Skeletal muscle satellite cell (primary cell): ENCODE data around the gene FOXA3.

Source experiments
- H3K27me3 ChIP-seq: 2 replicates; pipeline ENCODE4 v1.7.0; 2013; ENCODE audit warnings: low read length; ENCODE audit not compliant: control insufficient read depth, insufficient read depth
- H3K36me3 ChIP-seq: 2 replicates; pipeline ENCODE4 v1.7.0; 2013; ENCODE audit warnings: mild to moderate bottlenecking, control low read depth, low read length; ENCODE audit not compliant: insufficient read depth
- H3K4me1 ChIP-seq: 2 replicates; pipeline ENCODE4 v1.7.0; 2013; ENCODE audit warnings: low read length; ENCODE audit not compliant: control insufficient read depth, insufficient read depth
- H3K4me2 ChIP-seq: 2 replicates; pipeline ENCODE4 v1.7.0; 2013; ENCODE audit warnings: mild to moderate bottlenecking, low read length
- H3K4me3 ChIP-seq: 2 replicates; pipeline ENCODE4 v1.7.0; 2013; ENCODE audit warnings: low read length
- H3K9ac ChIP-seq: 2 replicates; pipeline ENCODE4 v1.7.0; 2013; ENCODE audit warnings: mild to moderate bottlenecking, low read depth, low read length, moderate library complexity
- H3K9me3 ChIP-seq: replicated peaks from 2 replicates; pipeline ENCODE4 v1.7.0; 2013; ENCODE audit warnings: mild to moderate bottlenecking, control low read depth, low read length

Gene FOXA3

DNA sequence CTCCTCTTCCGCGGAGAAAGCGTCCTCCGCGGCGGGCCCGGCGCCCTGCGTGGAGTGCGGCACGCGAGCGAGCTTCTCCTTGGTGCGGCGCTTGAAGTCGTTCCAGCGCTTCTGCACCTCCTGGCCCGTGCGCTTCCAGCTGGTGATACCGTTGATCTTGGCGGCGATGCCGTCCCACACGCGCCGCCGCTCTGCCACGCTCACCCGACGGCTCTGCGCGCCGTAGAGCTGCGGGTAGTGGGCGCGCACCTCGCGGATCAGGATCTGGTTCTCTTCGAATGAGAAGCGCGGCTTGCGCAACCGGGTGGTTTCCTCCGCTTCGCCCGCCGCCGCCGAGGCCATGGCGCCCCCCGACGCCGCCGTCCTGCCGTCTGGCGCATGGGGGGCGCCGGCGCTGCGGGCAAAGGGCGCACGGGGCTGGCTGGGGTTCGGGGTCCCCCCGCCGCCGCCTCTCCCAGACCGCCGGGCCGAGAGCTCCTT is 37.3 kb downstream of the FOXA3 start:
- Histone ChIP-seq H3K4me1 (peaks cover 13% of the 10 kb centered on the region), H3K4me3 (peak overlapping the region; percentile 96), H3K27me3 (no peaks in the 10 kb centered on the region), H3K9me3 (no peaks in the 10 kb centered on the region), H3K9ac (no peak overlapping the region), H3K36me3 (peaks cover 9% of the 10 kb centered on the region), H3K4me2 (peak overlapping the region; percentile 96)

DNA sequence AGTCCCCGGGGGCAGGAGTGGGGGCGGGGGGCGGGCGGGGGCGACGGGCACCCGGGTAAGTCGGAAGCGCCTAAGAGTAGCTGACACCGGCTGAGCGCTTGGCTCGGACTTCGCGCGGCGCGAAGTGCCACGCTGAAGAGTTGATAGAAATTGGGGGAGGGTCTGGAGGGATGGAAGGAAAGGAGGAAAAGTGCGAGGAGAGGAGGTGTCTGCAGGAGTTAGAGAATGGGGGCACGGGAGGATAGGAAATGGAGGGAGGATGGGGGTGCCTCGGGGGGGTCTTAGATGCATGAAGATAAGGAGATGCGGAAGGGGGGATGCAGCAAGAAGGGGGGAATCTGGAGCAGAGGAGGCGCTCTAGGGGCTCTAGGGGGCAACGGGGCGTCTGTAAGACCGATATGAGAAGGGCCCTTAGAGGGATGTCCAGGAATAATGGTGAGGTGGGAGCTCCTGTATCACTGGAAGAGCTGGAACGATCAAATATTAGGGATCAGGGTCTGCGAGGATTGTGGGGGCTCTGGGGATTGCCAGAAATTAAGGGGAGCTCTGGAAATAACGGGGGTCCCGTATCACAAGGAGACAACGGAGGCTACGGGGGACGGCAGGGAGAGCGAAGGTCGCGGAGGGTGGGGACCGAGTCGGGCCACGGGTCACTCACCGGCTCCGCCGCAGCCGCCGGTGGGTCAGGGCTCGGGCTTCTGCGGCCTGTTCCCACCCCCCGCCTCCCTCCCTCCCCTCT is 38.0 kb downstream of the FOXA3 start, which contains the start of gene MYPOP:
TSS of gene MYPOP (minus strand) at position 702 of the 739 bp plus-strand sequence. CDS start 840 bp downstream, outside the sequence.
- Histone ChIP-seq H3K9ac (peak within 1 kb of the TSS; percentile 89), H3K4me1 (peaks cover 13% of the 10 kb centered on the region), H3K27me3 (no peaks in the 10 kb centered on the region), H3K4me2 (peak within 1 kb of the TSS; percentile 96), H3K4me3 (peak within 1 kb of the TSS; percentile 96), H3K36me3 (peaks cover 9% of the 10 kb centered on the region), H3K9me3 (no peaks in the 10 kb centered on the region)

DNA sequence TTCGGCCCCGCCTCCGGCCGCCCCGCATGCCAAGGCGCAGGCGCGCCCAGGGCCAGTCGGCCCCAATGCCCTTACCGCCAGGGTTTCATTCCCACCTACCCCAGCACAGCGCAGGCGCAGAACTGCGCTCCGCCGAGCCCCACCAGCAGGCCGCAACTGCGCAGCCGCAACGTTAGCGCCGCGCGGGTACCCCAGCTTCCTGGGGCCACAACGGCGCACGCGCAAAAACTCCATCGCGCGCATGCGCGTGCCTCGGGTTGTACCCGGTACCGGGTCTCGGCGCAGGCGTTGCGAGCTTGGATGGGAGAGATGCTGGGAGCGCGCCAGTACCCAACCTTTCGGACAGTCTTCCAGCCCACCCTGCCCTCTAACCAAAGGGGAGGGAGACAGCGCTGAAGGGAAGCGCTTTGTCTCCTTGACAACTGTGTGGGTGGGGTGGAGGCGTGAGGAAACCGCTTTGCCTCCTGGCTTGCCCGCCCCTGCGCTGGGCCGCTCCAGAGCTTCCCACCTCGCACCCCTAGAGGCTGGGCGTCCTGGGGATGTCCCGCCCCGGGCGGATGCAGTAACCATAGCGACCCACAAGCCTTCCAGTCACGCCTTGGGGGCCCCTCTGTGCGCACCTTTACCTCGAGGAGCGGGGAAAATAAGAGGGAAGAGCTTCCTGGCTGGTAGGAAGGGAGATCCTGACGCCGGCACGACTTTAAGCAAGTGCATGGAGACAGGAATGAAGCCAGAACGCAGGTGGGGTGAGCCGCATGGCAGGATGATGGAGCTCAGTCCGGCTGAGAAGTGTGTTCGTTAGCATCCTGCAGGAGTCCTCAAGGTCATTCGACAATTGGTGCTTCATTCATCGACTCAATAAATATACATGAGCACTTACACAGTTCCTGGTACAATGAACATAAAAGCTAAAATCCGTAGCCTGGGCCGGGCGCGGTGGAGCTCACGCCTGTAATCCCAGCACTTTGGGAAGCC is 38.8 kb downstream of the FOXA3 start:
- Histone ChIP-seq H3K4me3 (peak overlapping the region; percentile 96), H3K9ac (peak overlapping the region; percentile 89)

DNA sequence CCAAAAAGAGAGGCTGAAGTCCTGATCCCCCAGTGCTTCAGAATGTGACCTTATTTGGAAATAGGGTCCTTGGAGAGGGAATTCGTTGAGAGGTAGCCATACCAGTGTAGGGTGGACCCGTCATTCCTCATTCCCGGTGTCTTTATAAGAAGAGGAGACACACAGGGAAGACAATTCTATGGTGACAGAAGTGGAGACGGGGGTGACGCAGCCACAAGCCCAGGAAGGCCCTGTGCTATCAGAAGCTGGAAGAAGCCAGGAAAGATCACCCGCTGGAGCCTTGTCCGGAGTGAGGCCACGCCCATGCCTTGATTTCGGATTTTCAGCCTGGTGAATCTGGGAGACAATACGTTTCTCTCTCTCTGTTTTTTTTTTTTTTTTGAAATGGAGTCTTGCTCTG is 40.9 kb downstream of the FOXA3 start:
- Histone ChIP-seq H3K36me3 (peaks cover 1% of the 10 kb centered on the region), H3K9me3 (no peaks in the 10 kb centered on the region), H3K27me3 (peaks cover 2% of the 10 kb centered on the region), H3K4me3 (no peak overlapping the region), H3K4me1 (peaks cover 13% of the 10 kb centered on the region), H3K4me2 (no peak overlapping the region), H3K9ac (no peak overlapping the region)

More for the DNA sequence above, 38.8 kb downstream of the FOXA3 start:
- Histone ChIP-seq H3K9me3 (no peaks in the 10 kb centered on the region), H3K4me2 (peak overlapping the region; percentile 96), H3K27me3 (no peaks in the 10 kb centered on the region), H3K4me1 (peaks cover 13% of the 10 kb centered on the region), H3K36me3 (peaks cover 9% of the 10 kb centered on the region)

DNA sequence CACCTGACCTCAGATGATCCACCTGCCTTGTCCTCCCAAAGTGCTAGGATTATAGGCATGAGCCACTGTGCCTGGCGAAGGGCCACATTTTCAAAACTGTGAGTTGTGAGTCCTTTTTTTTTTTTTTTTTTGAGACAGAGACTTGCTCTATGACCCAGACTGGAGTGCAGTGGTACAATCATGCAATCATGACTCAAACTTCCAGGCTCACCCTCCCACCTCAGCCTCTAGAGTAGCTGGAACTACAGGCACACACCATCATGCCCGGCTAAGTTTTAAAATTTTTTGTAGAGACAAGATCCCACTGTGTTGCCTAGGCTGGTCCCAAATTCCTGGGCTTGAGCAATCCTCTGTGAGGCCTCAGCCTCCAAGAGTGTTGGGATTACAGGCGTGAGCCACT is 42.1 kb downstream of the FOXA3 start:
- H3K9me3 ChIP-seq, result no peaks in the 10 kb centered on the region
- H3K36me3 ChIP-seq, result no peaks in the 10 kb centered on the region
- peaks cover 8% of the 10 kb centered on the region for H3K4me1 ChIP-seq
- peaks cover 10% of the 10 kb centered on the region for H3K27me3 ChIP-seq
- no peak overlapping the region for H3K4me2 ChIP-seq
- H3K9ac ChIP-seq, result no peak overlapping the region
- H3K4me3 ChIP-seq, result no peak overlapping the region

DNA sequence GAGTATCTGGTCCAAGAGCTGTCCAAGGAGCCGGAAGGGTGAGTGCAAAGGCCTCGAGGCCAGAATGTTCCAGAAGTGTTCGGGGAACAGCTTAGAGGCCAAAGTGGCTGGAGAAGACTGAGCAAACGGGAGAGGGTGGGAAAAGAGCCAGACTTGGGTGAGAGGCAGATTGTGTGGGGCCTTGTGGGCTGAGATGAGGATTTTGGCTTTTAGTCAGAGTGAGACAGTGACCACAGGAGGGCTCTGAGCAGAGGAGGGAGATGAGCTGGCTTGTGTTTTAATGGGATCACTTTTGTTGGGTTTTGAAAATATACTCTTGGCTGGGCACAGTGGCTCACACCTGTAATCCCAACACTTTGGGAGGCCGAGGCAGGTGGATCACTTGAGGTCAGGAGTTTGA is 44.8 kb downstream of the FOXA3 start:
- H3K27me3 ChIP-seq, result peaks cover 26% of the 10 kb centered on the region
- no peak overlapping the region for H3K4me3 ChIP-seq
- no peak overlapping the region for H3K4me2 ChIP-seq

DNA sequence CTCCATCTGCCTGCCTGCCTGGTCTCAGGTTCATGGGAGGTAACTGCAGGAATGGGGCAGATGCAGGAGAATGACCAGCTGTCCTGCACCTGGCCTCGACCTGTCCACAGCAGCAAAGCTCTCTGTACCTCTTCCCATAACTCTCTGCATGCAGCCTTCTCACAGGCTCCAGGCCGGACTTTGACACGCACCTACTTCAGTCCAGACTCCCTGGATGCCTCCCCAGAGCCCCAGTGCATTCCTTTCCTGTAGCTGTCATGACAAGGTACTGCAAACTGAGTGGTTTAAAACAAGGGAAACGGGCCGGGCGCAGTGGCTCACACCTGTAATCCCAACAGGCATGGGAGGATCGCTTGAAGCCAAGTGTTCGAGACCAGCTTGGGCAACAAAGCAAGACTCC is 47.2 kb downstream of the FOXA3 start:
- Histone ChIP-seq H3K4me2 (no peak overlapping the region), H3K9ac (no peak overlapping the region), H3K9me3 (no peaks in the 10 kb centered on the region), H3K27me3 (peaks cover 33% of the 10 kb centered on the region), H3K4me1 (no peaks in the 10 kb centered on the region), H3K36me3 (no peaks in the 10 kb centered on the region), H3K4me3 (no peak overlapping the region)

More for the DNA sequence above, 44.8 kb downstream of the FOXA3 start:
- Histone ChIP-seq H3K9me3 (no peaks in the 10 kb centered on the region), H3K4me1 (no peaks in the 10 kb centered on the region), H3K36me3 (no peaks in the 10 kb centered on the region), H3K9ac (no peak overlapping the region)

DNA sequence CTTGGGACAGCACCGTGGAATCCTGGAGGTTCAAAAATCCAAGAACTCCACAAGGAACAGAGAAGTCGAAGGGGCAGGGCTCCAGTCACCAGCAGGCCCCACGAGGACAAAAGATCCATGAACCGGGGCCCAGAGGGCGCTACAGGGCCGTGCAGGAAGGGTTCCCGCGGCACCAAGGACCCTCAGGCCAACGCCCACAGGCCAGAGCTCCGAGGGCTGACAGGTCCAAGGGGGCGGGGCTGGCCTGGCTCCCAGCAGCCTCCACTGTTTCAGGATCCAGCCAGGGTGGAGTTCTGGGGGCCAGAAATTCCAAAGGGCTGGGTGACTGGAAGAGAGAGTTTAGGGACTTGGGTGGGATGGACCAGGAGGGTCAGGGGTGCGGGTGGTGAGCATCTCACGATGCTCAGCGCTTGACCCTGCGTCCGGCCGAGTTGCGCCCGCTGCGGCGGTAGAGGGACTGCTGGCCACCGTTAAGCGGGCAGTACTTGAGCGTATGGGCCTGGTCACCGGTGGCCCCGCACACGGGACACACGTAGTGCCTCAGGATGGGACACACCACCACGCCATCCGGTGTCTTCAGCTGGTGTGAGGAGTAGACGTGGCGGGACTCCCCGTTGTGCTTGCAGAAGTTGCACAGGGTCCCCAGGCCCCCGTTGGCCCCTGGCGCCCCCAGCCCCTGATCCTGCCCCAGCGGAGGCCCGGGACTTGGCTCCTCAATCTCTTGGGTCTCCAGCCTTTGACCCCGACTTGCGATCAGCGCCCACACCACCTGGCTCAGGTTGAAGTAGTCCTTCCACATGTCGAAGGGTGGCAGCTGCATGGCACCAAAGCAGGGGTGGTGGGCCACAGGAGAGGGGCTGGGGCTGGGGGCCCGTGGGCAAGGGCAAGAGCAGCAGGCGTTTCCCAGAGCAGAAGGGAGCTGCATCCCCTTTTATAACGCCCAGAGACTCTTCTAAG is 50.0 kb downstream of the FOXA3 start, which contains the start of gene NANOS2:
TSS of gene NANOS2 (minus strand) at position 905 of the 957 bp plus-strand sequence. CDS start at position 820, 85 bp downstream.
- Histone ChIP-seq H3K4me1 (no peaks in the 10 kb centered on the region), H3K9ac (no peak within 1 kb of the TSS), H3K36me3 (no peaks in the 10 kb centered on the region), H3K9me3 (no peaks in the 10 kb centered on the region), H3K4me2 (no peak within 1 kb of the TSS), H3K27me3 (peaks cover 43% of the 10 kb centered on the region), H3K4me3 (no peak within 1 kb of the TSS)

DNA sequence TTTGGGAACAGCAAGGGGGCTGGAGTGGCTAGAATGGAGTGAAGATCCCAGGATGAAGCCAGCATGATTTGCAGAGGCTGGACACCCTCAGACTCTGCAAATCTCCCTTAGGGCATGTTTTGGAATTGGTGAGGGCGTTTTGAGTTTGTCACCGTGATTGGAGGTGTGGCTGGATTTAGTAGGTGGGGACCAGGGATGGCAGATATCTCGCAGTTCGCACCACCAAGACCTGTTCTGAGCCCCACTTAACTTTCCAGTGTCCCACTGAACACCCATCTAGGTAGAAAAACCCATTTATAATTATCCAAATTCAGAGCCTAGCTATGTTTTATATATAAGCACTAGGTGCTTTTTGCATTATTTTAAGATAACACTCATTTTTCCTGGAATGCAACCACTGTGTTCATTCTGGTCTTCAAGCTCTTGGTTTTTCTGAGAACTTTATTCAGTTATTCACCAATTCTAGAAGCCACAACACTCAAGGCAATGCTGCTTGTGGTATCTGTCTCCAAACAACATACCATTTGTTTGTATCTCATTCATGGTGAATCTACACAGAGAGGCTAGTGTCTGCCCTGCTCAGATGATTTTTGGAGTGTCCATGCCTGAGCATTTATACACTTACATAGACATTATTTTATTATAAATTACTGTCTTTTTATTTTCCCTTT is 53.4 kb downstream of the FOXA3 start:
- H3K27me3 ChIP-seq, result peaks cover 38% of the 10 kb centered on the region

DNA sequence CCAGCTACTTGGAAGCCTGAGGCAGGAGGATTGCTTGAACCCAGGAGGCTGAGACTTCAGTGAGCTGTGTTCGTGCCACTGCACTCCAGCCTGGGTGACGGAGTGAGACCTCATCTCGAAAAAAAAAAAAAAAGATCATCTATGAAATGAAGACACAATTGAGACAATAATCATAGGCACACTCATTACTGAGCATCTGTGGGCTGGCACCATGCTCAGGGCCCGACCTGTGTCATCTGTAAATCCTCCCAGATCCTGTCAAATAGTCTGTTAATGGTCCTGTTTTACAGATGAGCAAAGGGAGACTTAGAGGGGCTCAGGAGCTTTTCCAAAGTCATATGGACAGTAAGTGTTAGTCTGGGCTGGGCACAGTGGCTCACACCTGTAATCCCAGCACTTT is 54.6 kb downstream of the FOXA3 start:
- H3K27me3 ChIP-seq, result peaks cover 31% of the 10 kb centered on the region

More for the DNA sequence above, 53.4 kb downstream of the FOXA3 start:
- no peaks in the 10 kb centered on the region for H3K9me3 ChIP-seq
- H3K9ac ChIP-seq, result no peak overlapping the region
- H3K4me1 ChIP-seq, result no peaks in the 10 kb centered on the region
- no peak overlapping the region for H3K4me3 ChIP-seq
- no peak overlapping the region for H3K4me2 ChIP-seq
- H3K36me3 ChIP-seq, result no peaks in the 10 kb centered on the region

More for the DNA sequence above, 54.6 kb downstream of the FOXA3 start:
- Histone ChIP-seq H3K4me1 (no peaks in the 10 kb centered on the region), H3K4me3 (no peak overlapping the region), H3K4me2 (no peak overlapping the region), H3K9ac (no peak overlapping the region), H3K9me3 (no peaks in the 10 kb centered on the region), H3K36me3 (no peaks in the 10 kb centered on the region)
